Measurements from ENCODE around the gene PHKG2. TPM values are rescaled to one million over a fixed set of nuclear protein-coding genes. Genes with fewer than 3 reads are reported as not detected.

Gene PHKG2
- total RNA-seq, 2 donors from 2014 or later: 31.6 to 38.1 TPM

DNA sequence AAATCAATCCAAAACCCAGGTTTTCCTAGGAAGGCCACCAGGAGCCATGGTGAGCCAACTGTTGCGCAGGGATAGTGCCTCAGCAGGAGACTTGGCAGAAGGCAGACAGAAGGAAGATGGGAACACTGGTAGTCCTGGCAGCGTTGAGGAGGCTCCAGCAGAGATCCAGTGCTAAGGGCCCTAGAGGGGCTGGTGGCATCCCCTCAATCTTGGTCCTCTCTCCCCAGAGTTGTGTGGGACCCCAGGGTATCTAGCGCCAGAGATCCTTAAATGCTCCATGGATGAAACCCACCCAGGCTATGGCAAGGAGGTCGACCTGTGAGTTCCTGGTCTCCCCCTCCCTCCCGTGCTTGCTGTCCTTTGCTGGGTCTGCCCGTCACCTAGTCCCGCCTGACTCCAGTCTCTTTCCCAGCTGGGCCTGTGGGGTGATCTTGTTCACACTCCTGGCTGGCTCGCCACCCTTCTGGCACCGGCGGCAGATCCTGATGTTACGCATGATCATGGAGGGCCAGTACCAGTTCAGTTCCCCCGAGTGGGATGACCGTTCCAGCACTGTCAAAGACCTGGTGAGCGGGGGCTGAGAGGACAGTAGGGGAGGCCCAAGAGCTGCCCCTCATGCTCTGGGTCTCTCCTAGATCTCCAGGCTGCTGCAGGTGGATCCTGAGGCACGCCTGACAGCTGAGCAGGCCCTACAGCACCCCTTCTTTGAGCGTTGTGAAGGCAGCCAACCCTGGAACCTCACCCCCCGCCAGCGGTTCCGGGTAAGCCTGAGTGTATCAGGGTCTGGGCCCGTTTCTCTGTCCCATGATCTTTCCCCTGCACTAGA is 7.9 kb downstream of the PHKG2 start:
- peaks cover 13% of the 10 kb centered on the region for H3K4me1 Mint-ChIP-seq
- peaks cover 6% of the 10 kb centered on the region for H3K36me3 Mint-ChIP-seq (ENCODE audit: low read depth)
- H3K27ac Mint-ChIP-seq: no peak overlapping the region
- no peaks in the 10 kb centered on the region for H3K27me3 Mint-ChIP-seq
- DNase-seq (no peak), ATAC-seq (no peak)
- H3K9me3 ChIP-seq (ENCODE audit: control insufficient read depth, low read length, poor library complexity, severe bottlenecking): no peaks in the 10 kb centered on the region
- H3K4me3 Mint-ChIP-seq: peak overlapping the region; percentile 31

DNA sequence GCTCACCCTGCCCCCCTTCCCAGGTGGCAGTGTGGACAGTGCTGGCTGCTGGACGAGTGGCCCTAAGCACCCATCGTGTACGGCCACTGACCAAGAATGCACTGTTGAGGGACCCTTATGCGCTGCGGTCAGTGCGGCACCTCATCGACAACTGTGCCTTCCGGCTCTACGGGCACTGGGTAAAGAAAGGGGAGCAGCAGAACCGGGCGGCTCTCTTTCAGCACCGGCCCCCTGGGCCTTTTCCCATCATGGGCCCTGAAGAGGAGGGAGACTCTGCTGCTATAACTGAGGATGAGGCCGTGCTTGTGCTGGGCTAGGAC is 8.5 kb downstream of the PHKG2 start:
- no peak for ATAC-seq
- H3K27ac Mint-ChIP-seq: no peak overlapping the region
- H3K4me1 Mint-ChIP-seq: peaks cover 12% of the 10 kb centered on the region
- peaks cover 2% of the 10 kb centered on the region for H3K36me3 Mint-ChIP-seq (ENCODE audit: low read depth)
- H3K9me3 ChIP-seq (ENCODE audit: control insufficient read depth, low read length, poor library complexity, severe bottlenecking): no peaks in the 10 kb centered on the region
- H3K27me3 Mint-ChIP-seq: no peaks in the 10 kb centered on the region
- DNase-seq: no peak
- H3K4me3 Mint-ChIP-seq: no peak overlapping the region

DNA sequence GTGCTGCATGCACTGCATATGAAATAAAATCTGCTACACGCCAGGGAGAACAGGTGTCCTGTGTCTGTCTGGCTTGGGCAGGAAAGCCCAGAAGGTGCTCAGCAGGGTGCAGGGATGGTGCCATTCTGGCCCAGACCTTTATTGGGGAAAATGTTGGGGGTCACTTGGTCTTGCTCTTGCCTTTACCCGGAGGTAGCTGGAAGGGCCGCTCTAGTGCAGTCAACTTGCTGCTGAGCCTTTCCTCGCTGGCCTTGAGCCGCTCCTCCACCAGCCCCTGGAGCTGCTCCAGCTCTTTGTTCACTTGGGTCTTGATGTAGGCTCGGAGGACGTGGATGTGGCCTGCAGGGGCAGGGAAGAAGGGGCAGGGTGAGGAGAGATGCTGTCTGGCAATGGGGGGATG is 9.1 kb downstream of the PHKG2 start:
- no peak for ATAC-seq

DNA sequence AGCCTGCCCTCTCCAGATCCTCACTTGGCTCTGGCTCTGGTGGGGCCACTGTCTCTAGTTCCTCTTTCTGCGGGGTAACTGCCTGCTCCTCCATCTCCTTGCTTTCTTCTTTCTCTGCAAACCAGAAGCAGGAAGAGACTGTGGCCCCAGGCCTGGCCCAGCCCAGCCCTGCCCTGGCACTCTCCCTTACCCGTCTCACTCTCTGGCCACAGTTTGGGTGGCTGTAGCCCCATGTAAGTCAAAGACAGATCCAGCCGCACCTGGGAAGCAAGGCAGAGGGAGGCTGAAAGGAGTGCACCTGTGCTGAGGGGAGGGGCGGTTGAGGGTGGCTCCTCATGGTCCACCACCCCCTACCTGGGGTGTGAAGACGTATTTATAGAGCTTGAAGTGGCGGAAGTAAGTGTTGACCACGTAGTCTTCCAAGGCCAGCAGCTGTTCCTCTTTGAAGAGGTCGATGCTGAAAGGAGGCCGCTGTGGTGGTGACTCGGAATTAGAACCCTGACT is 10.8 kb downstream of the PHKG2 start:
- no peaks in the 10 kb centered on the region for H3K9me3 ChIP-seq (ENCODE audit: control insufficient read depth, low read length, poor library complexity, severe bottlenecking)
- Mint-ChIP-seq H3K4me1 (peaks cover 25% of the 10 kb centered on the region), H3K27ac (no peak overlapping the region), H3K27me3 (no peaks in the 10 kb centered on the region), H3K4me3 (no peak overlapping the region), H3K36me3 (ENCODE audit: low read depth) (peaks cover 2% of the 10 kb centered on the region)
- ATAC-seq (no peak), DNase-seq (no peak)

More for the DNA sequence above, 9.1 kb downstream of the PHKG2 start:
- no peaks in the 10 kb centered on the region for H3K27me3 Mint-ChIP-seq
- H3K4me3 Mint-ChIP-seq: no peak overlapping the region
- no peak for DNase-seq
- peaks cover 2% of the 10 kb centered on the region for H3K36me3 Mint-ChIP-seq (ENCODE audit: low read depth)
- H3K27ac Mint-ChIP-seq: no peak overlapping the region
- no peaks in the 10 kb centered on the region for H3K9me3 ChIP-seq (ENCODE audit: control insufficient read depth, low read length, poor library complexity, severe bottlenecking)
- H3K4me1 Mint-ChIP-seq: peaks cover 17% of the 10 kb centered on the region

DNA sequence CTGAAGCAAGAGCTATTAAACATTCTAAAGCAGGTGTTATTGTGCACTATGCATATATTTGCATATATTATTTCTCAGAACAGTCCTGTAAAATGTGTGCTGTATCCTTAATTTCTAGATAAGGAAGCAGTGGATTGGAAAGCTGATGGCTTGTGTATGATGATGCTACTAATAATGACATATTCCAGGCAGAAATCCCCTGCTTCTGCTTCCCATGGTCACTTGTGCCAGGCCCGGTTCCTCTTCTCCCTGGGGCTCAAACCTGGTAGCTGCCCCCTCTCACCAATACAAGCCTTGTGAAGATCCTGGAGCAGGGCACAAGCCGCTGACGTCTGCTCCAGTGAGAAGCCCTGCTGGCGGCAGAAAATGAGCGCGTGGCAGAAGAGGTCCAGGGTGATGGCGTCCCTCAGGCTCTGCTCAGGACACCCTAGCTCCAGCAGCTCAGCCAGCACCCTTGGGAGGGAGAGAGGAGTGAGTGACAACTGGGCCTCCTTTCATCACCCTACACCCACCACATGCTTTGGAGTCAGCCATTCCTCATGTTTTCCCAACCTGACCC is 11.9 kb downstream of the PHKG2 start:
- Mint-ChIP-seq H3K27ac (no peak overlapping the region), H3K4me3 (peak overlapping the region; percentile 95), H3K27me3 (no peaks in the 10 kb centered on the region), H3K4me1 (peaks cover 22% of the 10 kb centered on the region), H3K36me3 (ENCODE audit: low read depth) (peaks cover 2% of the 10 kb centered on the region)
- no peak for DNase-seq
- no peaks in the 10 kb centered on the region for H3K9me3 ChIP-seq (ENCODE audit: control insufficient read depth, low read length, poor library complexity, severe bottlenecking)
- ATAC-seq: no peak

DNA sequence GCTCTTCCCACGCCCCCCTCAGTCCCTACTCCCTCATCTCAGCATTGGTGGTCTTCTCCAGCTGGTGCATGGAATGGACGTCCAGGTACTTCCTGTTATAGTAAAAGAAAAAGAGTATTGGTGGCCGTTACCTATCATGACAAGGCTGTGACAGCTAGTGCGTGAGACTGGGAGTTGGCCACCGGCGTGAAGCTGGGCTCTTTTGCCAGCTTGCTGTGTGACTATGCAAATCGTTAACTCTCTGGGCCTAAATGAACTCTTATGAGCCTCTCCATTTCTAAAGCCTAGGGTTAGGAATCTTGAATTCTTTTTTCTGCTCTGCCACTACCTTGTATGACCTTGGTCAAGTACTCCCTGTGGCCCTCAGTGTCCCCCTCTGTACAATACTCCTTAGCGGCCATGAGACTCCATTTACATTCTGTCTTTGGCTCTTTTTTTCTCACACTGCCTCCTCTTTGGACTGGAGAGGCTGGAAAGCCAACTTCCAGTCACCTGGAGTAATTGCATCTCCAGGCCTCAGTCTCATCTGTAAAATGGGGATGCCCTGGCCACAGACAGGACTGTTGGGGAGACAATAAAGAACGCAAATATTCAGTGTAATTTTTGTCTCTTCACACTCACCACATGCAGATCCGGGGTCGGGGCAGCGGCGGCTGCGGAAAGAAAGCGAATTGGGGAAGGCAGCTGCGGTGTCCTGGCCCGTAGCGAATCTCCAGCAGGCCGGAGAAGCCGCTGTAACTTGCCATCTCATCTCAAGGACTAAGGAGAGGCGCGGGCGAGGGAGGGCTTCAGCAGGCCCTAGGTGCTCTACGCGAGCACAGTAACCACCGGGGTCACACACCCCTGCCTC is 12.6 kb downstream of the PHKG2 start:
- peaks cover 22% of the 10 kb centered on the region for H3K4me1 Mint-ChIP-seq
- no peaks in the 10 kb centered on the region for H3K9me3 ChIP-seq (ENCODE audit: control insufficient read depth, low read length, poor library complexity, severe bottlenecking)
- H3K4me3 Mint-ChIP-seq: peak overlapping the region; percentile 95
- peak overlapping the region; percentile 92 for H3K27ac Mint-ChIP-seq
- no peak for DNase-seq
- no peaks in the 10 kb centered on the region for H3K27me3 Mint-ChIP-seq
- no peak for ATAC-seq
- peaks cover 4% of the 10 kb centered on the region for H3K36me3 Mint-ChIP-seq (ENCODE audit: low read depth)

DNA sequence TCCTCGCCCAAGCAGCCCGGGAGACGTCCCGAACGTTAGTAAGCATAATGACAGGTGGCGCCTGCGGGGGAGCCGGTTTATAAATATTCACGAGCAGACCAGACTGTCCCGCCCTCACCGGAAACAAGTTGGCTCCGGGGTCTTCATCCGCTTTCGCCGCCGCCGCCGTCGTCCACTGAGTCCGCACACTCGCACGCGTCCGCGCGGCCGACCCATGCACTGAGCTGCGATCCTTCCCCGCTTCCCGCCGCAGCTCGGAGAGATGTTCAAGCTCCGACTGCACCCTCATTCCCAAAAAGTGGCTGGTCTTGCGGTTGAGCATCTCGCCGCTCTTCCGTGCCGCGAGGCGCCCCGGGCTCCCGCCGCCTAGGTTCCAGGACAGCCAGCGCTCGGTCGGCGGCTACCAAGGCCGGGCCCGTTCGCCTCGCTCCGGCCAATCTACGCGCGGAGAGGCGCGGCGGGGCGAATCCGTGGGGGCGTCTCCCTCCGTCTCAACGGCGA is 13.3 kb downstream of the PHKG2 start:
- H3K9me3 ChIP-seq (ENCODE audit: control insufficient read depth, low read length, poor library complexity, severe bottlenecking): no peaks in the 10 kb centered on the region
- ATAC-seq: peak; percentile 35
- H3K4me1 Mint-ChIP-seq: peaks cover 22% of the 10 kb centered on the region
- DNase-seq: peak in 2 of 3 donors; percentile 18 to 23
- H3K27ac Mint-ChIP-seq: peak overlapping the region; percentile 92
- peaks cover 3% of the 10 kb centered on the region for H3K36me3 Mint-ChIP-seq (ENCODE audit: low read depth)
- H3K4me3 Mint-ChIP-seq: peak overlapping the region; percentile 95
- no peaks in the 10 kb centered on the region for H3K27me3 Mint-ChIP-seq

DNA sequence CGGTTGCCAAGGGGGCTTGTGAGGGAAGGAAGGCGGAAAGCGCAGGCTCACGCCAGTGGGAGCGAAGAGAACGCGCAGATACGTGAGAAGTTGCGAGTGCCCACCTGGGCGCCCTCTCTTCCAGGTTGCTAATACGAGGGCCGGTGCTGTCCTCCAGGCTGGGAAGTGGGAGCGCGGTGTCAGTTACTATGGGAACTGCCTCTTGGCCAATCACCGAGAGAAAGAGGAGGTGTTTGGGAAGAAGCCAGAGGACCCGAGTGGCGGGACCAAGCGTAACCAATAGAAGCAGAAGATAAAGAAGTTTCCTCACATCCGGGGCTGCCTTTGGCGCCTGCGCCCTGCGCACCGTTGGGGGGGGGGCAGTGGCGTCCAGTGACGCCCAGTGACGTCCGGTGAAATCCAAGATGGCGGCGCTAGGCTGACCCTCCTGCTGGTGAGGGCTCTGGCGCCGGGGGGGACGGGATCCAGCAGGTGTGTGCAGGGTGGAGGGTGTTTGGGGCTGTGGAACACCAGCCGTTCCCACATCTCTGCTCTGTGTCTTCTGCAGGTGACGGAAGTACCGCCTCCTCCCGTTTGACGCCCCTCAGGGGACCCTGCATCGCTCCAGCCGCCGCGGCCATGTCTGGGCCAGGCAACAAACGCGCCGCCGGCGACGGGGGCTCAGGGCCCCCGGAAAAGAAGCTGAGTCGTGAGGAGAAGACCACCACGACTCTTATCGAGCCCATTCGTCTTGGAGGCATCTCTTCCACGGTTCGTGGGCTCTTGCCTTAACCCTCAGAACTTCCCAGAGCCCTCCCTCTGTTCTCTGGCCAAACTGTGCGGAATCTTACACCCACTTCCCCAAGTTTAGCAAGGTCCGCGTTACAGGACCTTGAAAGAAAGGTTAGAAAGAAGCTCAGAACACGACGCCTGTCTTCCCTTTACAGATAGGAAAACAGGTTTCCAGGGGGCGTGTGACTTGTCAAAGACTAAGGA is 14.0 kb downstream of the PHKG2 start, which contains the start of the genes CFAP119 and RNF40:
CFAP119 (minus strand) TSS at position 135 of the 975 bp plus-strand sequence. CDS start 314 bp downstream, outside the sequence.
RNF40 (plus strand) TSS at position 395 of the 975 bp plus-strand sequence; CDS start at position 619, 224 bp downstream.
- Mint-ChIP-seq H3K4me1 (peaks cover 25% of the 10 kb centered on the region), H3K4me3 (peak within 1 kb of the TSS; percentile 95), H3K36me3 (ENCODE audit: low read depth) (peaks cover 6% of the 10 kb centered on the region), H3K27ac (peak within 1 kb of the TSS; percentile 92), H3K27me3 (no peaks in the 10 kb centered on the region)
- peak; percentile 70 to 86 (median 85) for DNase-seq
- peak; percentile 95 for ATAC-seq
- H3K9me3 ChIP-seq (ENCODE audit: control insufficient read depth, low read length, poor library complexity, severe bottlenecking): no peaks in the 10 kb centered on the region

DNA sequence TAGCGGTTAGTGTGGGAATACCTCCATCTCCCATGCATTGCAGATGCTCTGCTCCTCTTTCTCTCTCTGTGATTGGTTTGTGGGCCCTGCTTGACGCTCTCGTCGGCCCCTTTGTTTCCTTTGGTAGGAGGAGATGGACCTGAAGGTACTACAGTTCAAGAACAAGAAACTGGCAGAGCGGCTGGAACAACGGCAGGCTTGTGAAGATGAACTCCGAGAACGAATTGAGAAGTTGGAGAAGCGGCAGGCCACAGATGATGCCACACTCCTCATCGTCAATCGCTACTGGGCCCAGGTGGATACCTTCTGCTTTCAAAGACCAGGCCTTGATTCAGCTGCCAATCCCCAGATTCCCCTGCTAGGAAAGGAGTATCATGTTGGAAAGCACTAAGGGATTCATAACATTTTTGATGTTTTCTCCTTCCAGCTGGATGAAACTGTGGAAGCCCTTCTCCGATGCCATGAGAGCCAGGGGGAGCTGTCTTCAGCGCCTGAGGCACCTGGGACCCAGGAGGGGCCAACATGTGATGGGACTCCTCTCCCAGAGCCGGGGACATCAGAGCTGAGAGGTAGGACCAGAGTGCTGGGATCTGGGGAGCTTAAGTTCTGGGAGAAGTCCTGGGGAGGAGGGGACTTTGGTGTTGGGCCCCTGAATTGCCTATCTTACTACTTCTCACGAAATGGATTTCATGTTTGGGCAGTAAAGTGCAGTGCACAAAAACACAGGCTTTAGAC is 14.9 kb downstream of the PHKG2 start:
- Mint-ChIP-seq H3K4me1 (peaks cover 25% of the 10 kb centered on the region), H3K4me3 (peak overlapping the region; percentile 95), H3K27me3 (no peaks in the 10 kb centered on the region), H3K36me3 (ENCODE audit: low read depth) (peaks cover 6% of the 10 kb centered on the region), H3K27ac (peak overlapping the region; percentile 92)
- DNase-seq (no peak), ATAC-seq (no peak)
- H3K9me3 ChIP-seq (ENCODE audit: control insufficient read depth, low read length, poor library complexity, severe bottlenecking): no peaks in the 10 kb centered on the region

DNA sequence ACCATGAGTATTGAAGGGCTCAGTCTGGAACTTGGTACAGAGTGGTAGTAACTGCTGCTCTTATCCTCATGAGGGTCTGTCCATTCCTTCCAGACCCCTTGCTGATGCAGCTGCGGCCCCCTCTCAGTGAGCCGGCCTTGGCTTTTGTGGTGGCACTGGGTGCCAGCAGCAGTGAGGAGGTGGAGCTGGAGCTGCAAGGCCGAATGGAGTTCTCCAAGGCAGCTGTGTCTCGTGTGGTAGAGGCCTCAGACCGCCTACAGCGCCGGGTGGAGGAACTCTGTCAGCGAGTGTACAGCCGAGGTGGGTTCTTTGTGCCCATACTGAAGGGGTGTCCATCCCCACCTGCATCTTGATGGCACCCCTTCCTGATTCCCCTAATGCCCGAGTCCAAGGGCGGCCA is 15.9 kb downstream of the PHKG2 start:
- Mint-ChIP-seq H3K4me3 (peak overlapping the region; percentile 74), H3K36me3 (ENCODE audit: low read depth) (peaks cover 11% of the 10 kb centered on the region), H3K27me3 (no peaks in the 10 kb centered on the region), H3K4me1 (peaks cover 25% of the 10 kb centered on the region), H3K27ac (no peak overlapping the region)
- H3K9me3 ChIP-seq (ENCODE audit: control insufficient read depth, low read length, poor library complexity, severe bottlenecking): no peaks in the 10 kb centered on the region
- no peak for DNase-seq
- ATAC-seq: no peak

DNA sequence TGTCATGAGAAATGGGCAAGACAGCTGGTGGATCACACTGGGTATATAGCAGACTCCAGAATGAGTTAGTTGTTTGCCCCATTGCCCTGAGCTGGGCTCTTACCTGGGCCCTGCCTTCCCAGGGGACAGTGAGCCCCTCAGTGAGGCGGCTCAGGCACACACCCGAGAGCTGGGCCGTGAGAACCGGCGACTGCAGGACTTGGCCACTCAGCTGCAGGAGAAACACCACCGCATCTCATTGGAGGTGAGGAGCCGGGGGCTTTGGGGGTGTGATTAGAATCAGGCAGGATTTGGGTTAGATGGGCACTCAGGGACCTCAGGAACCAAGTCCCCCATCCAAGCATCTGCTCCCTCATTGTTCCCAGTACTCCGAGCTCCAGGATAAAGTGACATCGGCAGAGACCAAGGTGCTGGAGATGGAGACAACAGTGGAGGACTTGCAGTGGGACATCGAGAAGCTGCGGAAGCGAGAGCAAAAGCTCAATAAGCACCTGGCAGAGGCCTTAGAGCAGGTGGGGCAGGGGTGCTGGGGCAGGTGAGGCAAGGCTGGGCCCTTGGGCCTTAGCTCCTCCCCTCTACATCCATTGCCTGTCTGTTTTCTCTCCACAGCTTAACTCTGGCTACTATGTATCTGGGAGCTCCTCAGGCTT is 16.7 kb downstream of the PHKG2 start:
- H3K9me3 ChIP-seq (ENCODE audit: control insufficient read depth, low read length, poor library complexity, severe bottlenecking): no peaks in the 10 kb centered on the region
- Mint-ChIP-seq H3K27ac (no peak overlapping the region), H3K4me1 (peaks cover 25% of the 10 kb centered on the region), H3K4me3 (no peak overlapping the region), H3K27me3 (no peaks in the 10 kb centered on the region), H3K36me3 (ENCODE audit: low read depth) (peaks cover 12% of the 10 kb centered on the region)
- ATAC-seq (no peak), DNase-seq (no peak)
